NCI-H774 (cell line): ENCODE measurements around the gene CBLN1.
"Not testable (repeated sequence)": the region's sequence is repeated elsewhere in the genome, so short reads cannot be mapped to it uniquely, and the experiment has no call there.

ENCODE experiments used
- DNase-seq: peaks from one replicate; lab custom pipeline; 2025; lab: John Stamatoyannopoulos, UW

Gene CBLN1

GRCh38 chr16:49277766-49278566 is 3.7 kb downstream of the CBLN1 start:
- no peak for DNase-seq

GRCh38 chr16:49277386-49277742 is 4.3 kb downstream of the CBLN1 start:
- DNase-seq, result no peak

- no peak for DNase-seq
Observed at GRCh38 chr16:49276646-49277385, 4.8 kb downstream of the CBLN1 start.

- no peak for DNase-seq
Observed at GRCh38 chr16:49275870-49276269, 5.8 kb downstream of the CBLN1 start.

- DNase-seq, result no peak
Observed at GRCh38 chr16:49275050-49275730, 6.4 kb downstream of the CBLN1 start.

- DNase-seq, result no peak
Observed at GRCh38 chr16:49274591-49274990, 7.0 kb downstream of the CBLN1 start.

- no peak for DNase-seq
Observed at GRCh38 chr16:49273771-49274170, 7.9 kb downstream of the CBLN1 start.

- no peak for DNase-seq
Observed at GRCh38 chr16:49271363-49271762, 10.3 kb downstream of the CBLN1 start.

- no peak for DNase-seq
Observed at GRCh38 chr16:49269201-49269600, 12.4 kb downstream of the CBLN1 start.

- DNase-seq, result no peak
Observed at GRCh38 chr16:49268667-49269066, 13.0 kb downstream of the CBLN1 start.

- no peak for DNase-seq
Observed at GRCh38 chr16:49262501-49262900, 19.1 kb downstream of the CBLN1 start.

GRCh38 chr16:49261930-49262329 is 19.7 kb downstream of the CBLN1 start:
- DNase-seq, result no peak

GRCh38 chr16:49260956-49261530 is 20.6 kb downstream of the CBLN1 start:
- DNase-seq, result no peak

GRCh38 chr16:49260253-49260652 is 21.4 kb downstream of the CBLN1 start:
- no peak for DNase-seq

GRCh38 chr16:49259330-49259729 is 22.3 kb downstream of the CBLN1 start:
- no peak for DNase-seq

- no peak for DNase-seq
Observed at GRCh38 chr16:49250689-49251088, 30.9 kb downstream of the CBLN1 start.

GRCh38 chr16:49248227-49248626 is 33.4 kb downstream of the CBLN1 start:
- DNase-seq, result no peak

GRCh38 chr16:49236216-49236615 is 45.4 kb downstream of the CBLN1 start:
- no peak for DNase-seq

- DNase-seq, result not testable (repeated sequence)
Observed at GRCh38 chr16:49228335-49228734, 53.3 kb downstream of the CBLN1 start.
